Measurements from ENCODE around the gene VASN. TPM values are rescaled to one million over a fixed set of nuclear protein-coding genes. Genes with fewer than 3 reads are reported as not detected.
A peak's percentile ranks its signal among the peaks of the same experiment; 100 is the strongest.
"Not testable (repeated sequence)": the region's sequence is repeated elsewhere in the genome, so short reads cannot be mapped to it uniquely, and the experiment has no call there.

VASN gene
- total RNA-seq, 2 experiments from 2014 or later, result 0.11 to 0.20 TPM

DNA sequence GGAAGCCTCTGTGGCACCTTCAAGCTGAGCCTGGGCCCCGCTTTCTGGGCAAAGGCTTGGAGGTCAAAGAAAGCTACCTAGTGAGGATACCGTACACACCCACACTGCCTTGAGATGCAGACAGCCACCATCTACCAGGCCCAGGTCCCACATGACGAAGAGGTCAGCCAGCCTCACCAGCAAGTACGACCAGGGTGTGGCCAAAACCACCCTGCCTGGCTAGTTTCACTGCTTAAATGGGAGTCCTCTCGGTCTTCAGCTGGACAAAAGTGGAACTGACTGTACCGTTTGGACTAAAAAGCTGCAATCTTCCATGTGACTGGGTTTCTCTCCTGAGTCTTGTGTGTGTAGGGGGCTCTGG, 21.6 kb downstream of the VASN start:
- no peak overlapping the region for H3K4me3 Mint-ChIP-seq
- no peak overlapping the region for H3K27ac Mint-ChIP-seq
- ATAC-seq (ENCODE audit: low read depth), result no peak
- peaks cover 10% of the 10 kb centered on the region for H3K36me3 Mint-ChIP-seq
- H3K27me3 Mint-ChIP-seq, result no peaks in the 10 kb centered on the region
- POLR2A ChIA-PET, result no interaction called here
- no peak for DNase-seq
- H3K4me1 Mint-ChIP-seq, result peaks cover 4% of the 10 kb centered on the region
- H3K9me3 Mint-ChIP-seq, result no peaks in the 10 kb centered on the region

DNA sequence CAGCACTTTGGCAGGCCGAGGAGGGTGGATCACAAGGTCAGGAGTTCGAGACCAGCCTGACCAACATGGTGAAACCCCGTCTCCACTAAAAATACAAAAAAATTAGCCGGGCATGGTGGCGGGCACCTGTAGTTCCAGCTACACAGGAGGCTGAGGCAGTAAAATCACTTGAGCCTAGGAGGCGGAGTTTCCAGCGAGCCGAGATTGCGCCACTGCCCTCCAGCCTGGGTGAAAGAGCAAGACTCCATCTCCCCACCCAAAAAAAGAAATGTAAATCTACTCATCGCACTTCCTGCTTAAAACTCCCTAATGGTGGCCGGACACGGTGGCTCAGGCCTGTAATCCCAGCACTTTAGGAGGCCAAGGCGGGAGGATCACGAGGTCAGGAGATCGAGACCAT, 22.2 kb downstream of the VASN start:
- H3K27me3 Mint-ChIP-seq; H3K4me1 Mint-ChIP-seq; POLR2A ChIA-PET; H3K36me3 Mint-ChIP-seq; H3K27ac Mint-ChIP-seq; H3K9me3 Mint-ChIP-seq; DNase-seq; ATAC-seq (ENCODE audit: low read depth); H3K4me3 Mint-ChIP-seq: not testable (repeated sequence)

DNA sequence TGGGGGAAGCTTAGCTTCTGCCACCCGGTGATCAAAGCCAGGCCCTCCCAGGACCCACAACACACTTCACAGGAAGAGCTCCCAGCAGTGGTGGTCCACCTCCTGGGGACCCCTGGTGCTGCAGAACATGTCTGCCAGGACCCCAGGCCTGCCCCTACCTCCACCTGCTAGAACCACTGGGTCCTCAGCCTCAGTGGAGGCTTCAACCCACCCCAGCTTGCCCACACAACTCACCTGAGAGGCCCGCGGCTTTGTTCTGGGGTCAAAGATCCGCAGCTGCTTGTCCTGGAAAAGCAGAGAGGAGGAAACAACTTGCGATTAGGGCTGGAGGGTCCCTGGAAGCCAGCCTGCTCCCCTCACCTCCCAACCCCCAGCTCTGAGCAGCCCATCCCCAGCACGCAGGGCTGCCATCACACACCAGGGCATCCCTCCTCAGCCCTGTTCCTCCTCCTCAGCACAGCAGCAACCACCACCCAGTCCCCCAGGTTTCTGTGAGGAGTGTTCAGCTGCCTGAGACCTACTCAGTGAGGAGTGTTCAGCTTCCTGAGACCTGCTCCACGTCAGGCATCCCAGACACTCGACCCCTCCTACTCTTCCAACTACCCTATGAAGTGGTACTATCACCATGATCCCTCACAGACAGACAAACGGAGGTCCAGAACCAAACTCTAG, 23.5 kb downstream of the VASN start:
- ATAC-seq (ENCODE audit: low read depth) (no peak), DNase-seq (no peak)
- Mint-ChIP-seq H3K9me3 (no peaks in the 10 kb centered on the region), H3K27me3 (no peaks in the 10 kb centered on the region), H3K27ac (peak overlapping the region; percentile 66), H3K4me1 (peaks cover 4% of the 10 kb centered on the region), H3K36me3 (peaks cover 10% of the 10 kb centered on the region), H3K4me3 (no peak overlapping the region)
- POLR2A ChIA-PET, result no interaction called here

DNA sequence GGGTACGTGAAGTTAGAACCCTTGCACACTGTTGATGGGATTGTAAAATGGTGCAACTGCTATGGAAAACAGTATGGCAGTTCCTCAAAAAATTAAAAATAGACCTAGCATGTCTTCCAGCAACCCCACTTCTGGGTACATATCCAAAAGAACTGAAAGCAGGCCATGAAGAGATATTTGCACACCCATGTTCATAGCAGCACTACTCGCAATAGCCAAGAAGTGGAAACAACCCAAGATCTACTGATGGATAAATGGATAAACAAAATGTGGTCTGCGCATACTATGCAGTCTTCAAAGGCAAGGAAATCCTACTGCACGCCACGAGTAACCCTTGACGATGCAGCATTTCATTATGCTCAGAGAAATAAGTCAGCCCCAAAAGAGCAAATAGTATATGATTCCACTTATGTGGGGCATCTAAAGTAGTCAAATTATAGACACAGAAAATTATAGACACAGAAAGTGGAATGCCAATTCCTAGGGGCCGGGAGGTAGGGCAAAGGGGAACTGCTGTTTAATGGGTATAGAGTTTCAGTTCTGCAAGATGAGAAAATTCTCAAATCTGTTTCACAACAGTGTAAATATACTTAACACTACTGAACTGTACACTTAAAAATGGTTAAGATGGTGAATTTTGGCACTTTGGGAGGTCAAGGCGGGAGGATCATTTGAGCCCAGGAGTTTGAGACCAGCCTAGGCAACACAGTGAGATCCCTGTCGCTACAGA, 27.5 kb downstream of the VASN start:
- Mint-ChIP-seq H3K4me3 (no peak overlapping the region), H3K36me3 (peaks cover 13% of the 10 kb centered on the region), H3K9me3 (no peaks in the 10 kb centered on the region), H3K27me3 (no peaks in the 10 kb centered on the region), H3K4me1 (peaks cover 5% of the 10 kb centered on the region), H3K27ac (no peak overlapping the region)
- ATAC-seq (ENCODE audit: low read depth), result no peak
- POLR2A ChIA-PET, result interaction anchor here (0.7 kb wide), 1 partner anchor 61 kb away, joined by 3 read pairs; no protein-coding TSS in a partner anchor
- DNase-seq, result no peak

DNA sequence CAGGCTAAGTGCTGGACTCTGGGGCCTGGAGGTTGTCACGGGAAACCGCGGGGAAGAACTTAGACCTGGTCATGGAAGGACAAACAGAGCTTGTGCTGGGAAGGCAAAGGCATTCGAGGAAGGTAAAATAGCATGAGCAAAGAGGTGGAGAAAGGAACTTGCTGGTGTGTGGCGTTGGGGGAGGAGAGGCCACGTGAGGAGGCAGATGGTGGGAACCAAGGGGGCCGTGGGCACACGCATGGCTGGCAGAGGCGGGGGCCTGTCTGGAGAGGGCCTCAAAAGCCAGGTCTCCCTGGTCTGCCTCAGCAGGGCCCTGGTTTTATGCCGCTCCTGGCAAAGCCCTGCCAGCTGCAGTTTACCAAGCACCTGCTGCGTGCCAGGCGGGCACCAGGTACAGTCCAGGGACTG, 29.4 kb downstream of the VASN start:
- no peaks in the 10 kb centered on the region for H3K27me3 Mint-ChIP-seq
- H3K36me3 Mint-ChIP-seq, result peaks cover 12% of the 10 kb centered on the region
- H3K27ac Mint-ChIP-seq, result no peak overlapping the region
- no peak overlapping the region for H3K4me3 Mint-ChIP-seq
- H3K4me1 Mint-ChIP-seq, result peaks cover 7% of the 10 kb centered on the region
- H3K9me3 Mint-ChIP-seq, result no peaks in the 10 kb centered on the region
- POLR2A ChIA-PET, result no interaction called here
- DNase-seq (no peak), ATAC-seq (ENCODE audit: low read depth) (no peak)

DNA sequence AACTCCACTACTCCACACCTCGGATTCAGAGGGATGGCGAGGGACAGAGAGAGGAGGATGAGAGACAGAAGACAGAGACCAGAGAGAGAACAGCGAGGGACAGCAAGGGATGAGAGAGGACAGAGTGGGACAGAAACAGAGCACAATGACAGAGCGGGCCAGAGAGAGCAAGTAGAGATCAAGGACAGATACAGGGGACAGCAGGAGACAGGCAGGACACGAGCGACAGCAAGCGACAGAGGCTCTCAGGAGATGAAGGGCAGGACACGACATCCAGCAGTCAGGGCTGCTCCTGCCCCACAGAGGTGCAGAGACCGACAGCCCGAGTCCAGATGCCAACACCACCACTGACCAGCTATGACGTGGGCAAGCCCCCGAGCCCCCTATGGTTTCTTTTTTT, 29.9 kb downstream of the VASN start:
- POLR2A ChIA-PET, result no interaction called here

DNA sequence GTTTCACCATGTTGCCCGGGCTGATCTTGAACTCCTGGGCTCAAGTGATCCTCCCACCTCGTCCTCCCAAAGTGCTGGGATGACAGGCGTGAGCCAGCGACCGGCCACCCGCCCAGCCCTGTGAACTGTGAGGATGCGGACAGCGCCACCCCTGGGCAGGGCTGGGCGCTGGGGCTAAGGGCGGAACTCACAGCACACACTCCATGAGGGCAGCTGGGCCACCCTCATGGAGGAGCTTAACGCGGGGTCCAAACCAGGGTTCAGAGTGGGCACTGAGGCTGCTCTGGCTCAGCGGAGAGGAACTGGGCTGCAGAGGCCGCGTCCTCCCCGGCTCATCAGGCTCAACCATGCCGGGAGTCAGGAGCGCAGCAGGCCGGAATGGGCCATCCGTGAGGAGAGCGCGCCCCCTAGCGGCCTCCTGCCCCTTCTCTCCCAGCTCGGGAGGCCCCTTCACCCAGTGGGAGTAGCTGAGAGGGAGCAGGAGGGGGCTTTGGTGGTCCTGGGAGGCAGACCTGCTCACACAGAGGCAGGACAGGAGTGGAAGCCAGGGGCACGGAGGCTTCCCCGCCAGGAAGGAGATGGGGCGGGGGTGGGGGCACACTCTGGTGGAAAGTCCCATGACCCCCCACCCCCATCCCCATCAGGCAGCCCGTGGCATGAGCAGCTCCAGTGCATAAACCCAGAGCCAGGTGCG, 30.9 kb downstream of the VASN start:
- ATAC-seq (ENCODE audit: low read depth), result peak; percentile 71
- H3K36me3 Mint-ChIP-seq, result peaks cover 12% of the 10 kb centered on the region

More for the DNA sequence above, 29.9 kb downstream of the VASN start:
- Mint-ChIP-seq H3K4me1 (peaks cover 7% of the 10 kb centered on the region), H3K27me3 (no peaks in the 10 kb centered on the region), H3K4me3 (no peak overlapping the region), H3K36me3 (peaks cover 12% of the 10 kb centered on the region), H3K27ac (no peak overlapping the region), H3K9me3 (no peaks in the 10 kb centered on the region)
- no peak for ATAC-seq (ENCODE audit: low read depth)
- no peak for DNase-seq

DNA sequence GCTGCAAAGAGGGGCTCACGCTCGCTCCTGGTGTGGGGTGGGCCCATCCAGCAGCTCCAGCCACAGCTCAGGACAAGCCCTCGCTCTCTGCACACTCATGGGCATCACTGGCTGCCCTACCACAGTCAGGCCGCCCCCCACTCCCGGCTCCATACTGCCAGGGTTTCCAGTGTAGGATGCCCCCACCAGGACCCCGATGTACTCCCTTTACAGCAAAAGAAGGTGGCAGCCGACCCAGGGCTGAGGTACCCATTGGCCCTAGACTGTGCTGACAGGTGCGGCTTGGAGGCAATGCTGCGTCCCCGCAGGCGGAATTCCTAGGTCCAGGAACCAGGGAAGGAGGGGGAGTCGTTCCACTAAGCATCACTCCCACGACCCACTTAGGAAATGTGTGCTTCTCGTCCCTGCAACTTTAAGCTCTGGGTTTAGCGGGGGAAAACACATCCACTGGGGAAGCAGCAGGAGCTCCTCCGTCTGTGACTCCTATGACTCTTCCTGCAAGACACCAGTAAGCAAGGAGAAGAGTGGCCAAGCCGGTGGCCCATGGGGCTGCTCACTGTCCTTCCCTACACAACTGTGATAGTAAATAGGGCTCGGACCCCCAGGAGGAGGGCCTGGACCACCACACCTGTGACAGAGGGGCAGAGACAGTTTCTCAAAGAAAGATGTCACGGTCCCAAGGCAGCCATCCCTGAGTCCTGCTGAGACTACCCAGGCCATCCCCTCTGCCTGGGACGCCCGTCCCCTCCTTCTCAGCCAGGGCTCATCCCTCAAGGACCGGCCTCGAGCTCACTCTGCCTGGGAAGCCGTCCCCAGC, 31.7 kb downstream of the VASN start:
- POLR2A ChIA-PET, result interaction anchor here (0.9 to 1.3 kb wide), 3 partner anchors 12 to 131 kb away, joined by 3 to 4 read pairs (median 3); partner anchors contain the start of gene TFAP4
- Mint-ChIP-seq H3K27ac (no peak overlapping the region), H3K4me1 (peaks cover 7% of the 10 kb centered on the region), H3K27me3 (no peaks in the 10 kb centered on the region), H3K4me3 (no peak overlapping the region), H3K36me3 (peaks cover 12% of the 10 kb centered on the region), H3K9me3 (no peaks in the 10 kb centered on the region)
- DNase-seq (peak; percentile 30), ATAC-seq (ENCODE audit: low read depth) (no peak)

More for the DNA sequence above, 30.9 kb downstream of the VASN start:
- no peak overlapping the region for H3K4me3 Mint-ChIP-seq
- DNase-seq, result peak; percentile 79
- H3K9me3 Mint-ChIP-seq, result no peaks in the 10 kb centered on the region
- no peak overlapping the region for H3K27ac Mint-ChIP-seq
- H3K4me1 Mint-ChIP-seq, result peaks cover 7% of the 10 kb centered on the region
- H3K27me3 Mint-ChIP-seq, result no peaks in the 10 kb centered on the region
- POLR2A ChIA-PET, result interaction anchor here (1.2 to 1.3 kb wide), 2 partner anchors 13 to 130 kb away, joined by 3 to 4 read pairs; partner anchors contain the start of gene TFAP4

DNA sequence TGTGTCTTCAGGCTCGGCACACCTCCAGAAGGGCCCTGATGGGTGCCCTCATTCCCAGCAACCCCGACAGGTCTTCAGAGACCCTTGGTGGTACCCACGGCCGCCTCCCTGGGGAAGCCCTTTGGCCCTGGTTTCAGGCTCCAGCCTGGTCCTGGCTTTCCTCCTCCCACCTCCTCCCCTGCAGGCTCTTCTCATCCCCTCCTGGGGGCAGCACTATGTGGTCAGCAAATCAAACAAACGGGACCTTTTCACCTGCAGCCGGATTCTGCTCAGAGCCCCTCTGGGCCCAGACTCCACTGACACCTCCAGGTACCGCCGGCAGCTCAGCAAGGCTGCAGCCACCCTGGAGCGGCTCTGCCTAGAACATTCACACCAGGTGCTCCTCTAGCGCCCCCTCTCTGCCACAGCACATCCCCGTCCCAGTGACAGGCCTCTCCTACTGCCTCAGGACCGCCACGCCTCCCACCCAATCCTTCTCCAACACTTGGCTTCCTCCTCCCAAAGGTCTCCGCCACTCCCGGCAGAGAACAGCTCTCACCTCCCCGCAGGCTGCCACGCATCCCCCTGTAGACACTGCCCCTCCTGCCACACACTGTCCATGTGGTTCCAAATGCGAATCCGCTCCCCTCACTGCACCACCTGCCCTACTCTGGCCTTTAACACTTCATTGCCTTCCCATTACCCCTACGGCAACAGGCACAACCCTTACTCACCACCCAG, 32.8 kb downstream of the VASN start:
- H3K27me3 Mint-ChIP-seq, result no peaks in the 10 kb centered on the region
- H3K4me1 Mint-ChIP-seq, result peaks cover 7% of the 10 kb centered on the region
- no peaks in the 10 kb centered on the region for H3K9me3 Mint-ChIP-seq
- H3K4me3 Mint-ChIP-seq, result no peak overlapping the region
- POLR2A ChIA-PET, result interaction anchor here (0.9 to 1.1 kb wide), 2 partner anchors 11 to 12 kb away, joined by 3 read pairs; partner anchors contain the start of gene CORO7
- H3K27ac Mint-ChIP-seq, result peak overlapping the region; percentile 14
- ATAC-seq (ENCODE audit: low read depth) (peak; percentile 37), DNase-seq (peak; percentile 59)
- H3K36me3 Mint-ChIP-seq, result peaks cover 12% of the 10 kb centered on the region

DNA sequence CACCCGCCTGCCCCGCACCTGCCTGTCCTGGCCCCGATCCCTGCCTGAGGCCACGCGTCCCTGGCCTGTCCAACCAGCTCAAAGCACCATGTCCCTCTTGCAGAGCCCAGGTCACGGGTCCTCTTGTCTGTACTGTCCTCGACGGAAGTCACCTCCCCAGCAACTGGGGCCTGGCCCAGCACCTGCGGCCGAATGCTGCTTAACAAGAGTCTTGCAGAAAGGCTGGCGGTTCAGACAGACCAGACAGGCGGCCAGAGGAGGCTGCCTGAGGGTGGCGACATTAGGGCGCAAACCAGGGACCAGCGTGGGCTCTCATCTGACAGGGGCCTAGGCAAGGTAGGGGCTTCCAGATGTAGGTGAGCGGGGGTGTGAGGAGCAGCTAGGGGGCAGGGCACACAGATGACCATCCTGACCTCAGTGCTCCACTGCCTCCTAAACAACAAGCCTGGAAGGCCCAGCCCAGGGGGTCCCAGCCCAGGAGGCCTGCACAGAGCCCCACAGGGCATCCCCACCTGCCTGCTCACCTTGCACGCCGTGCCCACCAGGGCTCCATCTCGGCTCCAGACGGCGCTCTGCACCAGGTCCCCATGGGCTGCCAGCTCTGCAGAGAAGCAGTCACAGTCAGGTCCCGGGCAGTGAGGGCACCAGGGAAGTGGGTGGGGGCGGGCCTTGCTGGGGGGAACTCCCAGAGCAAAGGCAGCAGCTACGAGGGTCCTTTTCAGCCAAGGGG, 33.5 kb downstream of the VASN start:
- H3K36me3 Mint-ChIP-seq, result peaks cover 8% of the 10 kb centered on the region
- H3K4me1 Mint-ChIP-seq, result peaks cover 7% of the 10 kb centered on the region
- ATAC-seq (ENCODE audit: low read depth), result no peak
- H3K27ac Mint-ChIP-seq, result no peak overlapping the region
- H3K9me3 Mint-ChIP-seq, result no peaks in the 10 kb centered on the region
- peak; percentile 32 for DNase-seq
- no peak overlapping the region for H3K4me3 Mint-ChIP-seq
- POLR2A ChIA-PET, result interaction anchor here (1.1 kb wide), 1 partner anchor 12 kb away, joined by 3 read pairs; the partner anchor contains the start of gene CORO7
- H3K27me3 Mint-ChIP-seq, result no peaks in the 10 kb centered on the region

DNA sequence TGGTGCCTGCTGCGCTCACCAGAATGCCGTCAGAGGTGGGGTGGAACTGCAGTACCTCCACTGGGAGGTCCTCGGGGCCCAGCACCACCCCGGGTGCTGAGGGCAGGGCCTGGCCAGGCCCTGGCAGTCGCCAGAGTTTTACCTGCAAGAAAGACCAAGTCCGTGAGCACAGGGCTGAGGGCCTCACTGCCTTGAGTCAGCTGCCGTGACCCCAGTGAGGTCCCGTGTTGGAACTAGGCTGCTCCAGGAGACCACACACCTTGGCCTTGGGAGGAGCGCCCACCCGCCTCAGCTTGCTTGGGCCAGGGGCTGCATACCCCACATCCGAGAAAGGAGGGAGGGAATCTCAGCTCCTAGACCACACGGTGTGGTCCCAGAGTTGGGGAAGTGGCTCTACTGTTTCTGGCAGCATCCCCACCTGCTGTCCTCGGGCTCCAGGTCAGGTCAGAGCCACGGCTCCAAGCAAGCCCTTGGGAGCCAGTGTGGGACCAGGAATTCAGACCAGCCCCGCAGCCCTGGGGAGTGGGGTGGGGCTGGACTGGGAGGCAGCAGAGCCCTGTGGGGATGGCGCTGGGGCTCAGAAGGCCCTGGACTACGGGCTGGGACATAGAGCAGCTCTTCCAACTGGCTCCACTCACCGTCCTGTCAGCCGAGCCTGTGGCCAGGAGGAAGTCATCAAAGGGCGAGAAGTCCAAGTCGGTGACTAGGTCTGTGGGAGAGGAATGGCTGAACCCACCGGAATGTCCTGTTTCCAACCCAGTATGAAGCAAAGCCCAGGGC, 36.1 kb downstream of the VASN start:
- DNase-seq, result no peak
- no peak for ATAC-seq (ENCODE audit: low read depth)
- H3K27me3 Mint-ChIP-seq, result no peaks in the 10 kb centered on the region
- peaks cover 15% of the 10 kb centered on the region for H3K36me3 Mint-ChIP-seq
- no peaks in the 10 kb centered on the region for H3K9me3 Mint-ChIP-seq
- peaks cover 12% of the 10 kb centered on the region for H3K4me1 Mint-ChIP-seq
- no peak overlapping the region for H3K4me3 Mint-ChIP-seq
- POLR2A ChIA-PET, result no interaction called here
- no peak overlapping the region for H3K27ac Mint-ChIP-seq

Data from activated naive CD8-positive, alpha-beta T cell treated with anti-CD3 and anti-CD28 coated beads, Interleukin-2, amount 10 ng/mL, durations not matched to agents 7 days and 5 days (primary cell).